Lung (tissue), 12 donors: Measurements from ENCODE around the gene CAPN9. TPM values are rescaled to one million over a fixed set of nuclear protein-coding genes. Genes with fewer than 3 reads are reported as not detected.

Experiments
- ATAC-seq: fragments of 200-7000 bp; cut with Tn5 transposase; one replicate; pipeline ENCODE4 v1.9.1; 2020; ENCODE audit warnings: moderate number of reproducible peaks; ENCODE audit not compliant: insufficient read depth, low FRiP score
- DNase-seq, 3 donors: peaks; one replicate each; pipeline ENCODE4 v3.0.0-alpha.2; 2013 to 2017
- H3K27ac ChIP-seq, 2 donors: one replicate each; pipeline ENCODE4 v1.5.1; 2013; ENCODE audit warnings: mild to moderate bottlenecking in 2 of 2, moderate library complexity in 2 of 2, control low read depth in 1 of 2, inconsistent platforms in 1 of 2, low read depth in 1 of 2, low read length in 1 of 2
- H3K27me3 ChIP-seq, 3 donors: one replicate each; pipeline ENCODE4 v1.5.1; 2013; ENCODE audit warnings: low read length in 2 of 3; ENCODE audit not compliant: control insufficient read depth in 3 of 3, insufficient read depth in 3 of 3
- H3K36me3 ChIP-seq, 4 donors: one replicate each; pipeline ENCODE4 v1.5.1; 2013; ENCODE audit warnings: low read length in 4 of 4, mild to moderate bottlenecking in 1 of 4, moderate library complexity in 1 of 4; ENCODE audit not compliant: control insufficient read depth in 4 of 4, insufficient read depth in 4 of 4
- H3K4me1 ChIP-seq, 5 donors: one replicate each; pipeline ENCODE4 v1.5.1; 2013; ENCODE audit warnings: low read length in 5 of 5, mild to moderate bottlenecking in 2 of 5, moderate library complexity in 1 of 5; ENCODE audit not compliant: control insufficient read depth in 5 of 5, insufficient read depth in 5 of 5
- H3K4me3 ChIP-seq: one replicate; pipeline ENCODE4 v1.5.1; 2013; ENCODE audit warnings: mild to moderate bottlenecking, control low read depth, moderate library complexity
- H3K9ac ChIP-seq, 2 donors: one replicate each; pipeline ENCODE4 v1.5.1; 2013; ENCODE audit warnings: low read length in 2 of 2, control low read depth in 1 of 2; ENCODE audit not compliant: insufficient read depth in 1 of 2
- H3K9me3 ChIP-seq, 4 donors: one replicate each; pipeline ENCODE4 v1.5.1; 2013; ENCODE audit warnings: low read length in 3 of 4, mild to moderate bottlenecking in 1 of 4, moderate library complexity in 1 of 4; ENCODE audit not compliant: control insufficient read depth in 4 of 4, insufficient read depth in 3 of 4
- CTCF ChIP-seq: IDR thresholded peaks from 2 replicates; pipeline ENCODE4 v1.5.1; 2012; ENCODE audit warnings: mild to moderate bottlenecking; ENCODE audit errors: control extremely low read depth, extremely low read depth
- WGBS, 2 donors: extraction: QIAGEN DNeasy Blood & Tissue Kit; methylation state at CpG; one replicate each; pipeline ENCODE4 v1.1.7; 2013; 5-methylcytosine and 5-hydroxymethylcytosine counted together
- polyA plus RNA-seq, 2 donors: library from polyadenylated mRNA; stranded (reverse); fragments of 200-250 nt; gene quantifications; one replicate each; pipeline ENCODE4 v1.2.1, GENCODE V29; 2013
- total RNA-seq, 2 donors: library from RNA; depleted of rRNA in 1 of 2; stranded (reverse); fragments of >200 nt in 1 of 2; gene quantifications; one replicate each; pipeline ENCODE4 v1.2.1, GENCODE V29; 2014 to 2021
- donor health status: control.
- donor health status: control.
- donor health status: Bipolar disorder and iron deficiency.
- donor health status: healthy.
- donor health status: DM: yes; HTN: yes; CAD: no.

The CAPN9 gene
- total and polyA plus RNA-seq, 4 donors, result 2.2 to 13.2 (median 7.6) TPM

GRCh38 chr1:230812568-230812967, 65.4 kb downstream of the CAPN9 start:
- no peaks in the 10 kb centered on the region for H3K36me3 ChIP-seq
- DNase-seq, result no peak
- 92 to 94% methylated on average over 2 of the region's 2 CpGs for WGBS, 2 donors
- no peak overlapping the region for H3K9ac ChIP-seq
- H3K27ac ChIP-seq, result no peak overlapping the region
- H3K4me3 ChIP-seq, result no peak overlapping the region
- H3K27me3 ChIP-seq, result no peaks in the 10 kb centered on the region
- ATAC-seq, result no peak
- no peak for TF ChIP-seq CTCF
- H3K9me3 ChIP-seq, result peaks cover 0 to 4% (median 0%) of the 10 kb centered on the region in 4 donors
- peaks cover 0 to 9% (median 0%) of the 10 kb centered on the region in 5 donors for H3K4me1 ChIP-seq

GRCh38 chr1:230814949-230815692, 67.9 kb downstream of the CAPN9 start:
- H3K27ac ChIP-seq, result no peak overlapping the region
- H3K36me3 ChIP-seq, result no peaks in the 10 kb centered on the region
- H3K4me3 ChIP-seq, result no peak overlapping the region
- H3K27me3 ChIP-seq, result no peaks in the 10 kb centered on the region
- H3K9ac ChIP-seq, result no peak overlapping the region
- DNase-seq, result no peak
- TF ChIP-seq CTCF, result no peak
- peaks cover 0 to 9% (median 0%) of the 10 kb centered on the region in 5 donors for H3K4me1 ChIP-seq
- H3K9me3 ChIP-seq, result peaks cover 0 to 4% (median 0%) of the 10 kb centered on the region in 4 donors
- no peak for ATAC-seq
- 62 to 74% methylated on average over 3 of the region's 3 CpGs for WGBS, 2 donors

GRCh38 chr1:230816018-230816417, 68.8 kb downstream of the CAPN9 start:
- no peak for TF ChIP-seq CTCF
- Histone ChIP-seq H3K27me3 (no peaks in the 10 kb centered on the region), H3K9ac (no peak overlapping the region), H3K9me3 (peaks cover 0 to 4% (median 0%) of the 10 kb centered on the region in 4 donors), H3K36me3 (no peaks in the 10 kb centered on the region), H3K4me1 (peaks cover 0 to 9% (median 0%) of the 10 kb centered on the region in 5 donors), H3K4me3 (no peak overlapping the region), H3K27ac (no peak overlapping the region)
- ATAC-seq, result no peak
- DNase-seq, result no peak
